Neural progenitor cell (in vitro differentiated cells): ENCODE results near the gene TRAK1. TPM values are rescaled to one million over a fixed set of nuclear protein-coding genes. Genes with fewer than 3 reads are reported as not detected.

ENCODE experiments used
- DNase-seq: peaks from one replicate; pipeline ENCODE4 v3.0.0-alpha.2; 2016; ENCODE audit warnings: low spot score
- H2AFZ ChIP-seq: fragments of 200-600 bp; sonication (generic); replicated peaks from 2 replicates; pipeline ENCODE4 v1.6.1; 2016; ENCODE audit warnings: antibody characterized with exemption
- H3F3A ChIP-seq: fragments of 200-600 bp; sonication (generic); 2 replicates; pipeline ENCODE4 v1.6.1; 2016; ENCODE audit warnings: antibody characterized with exemption, low read depth
- H3K27ac ChIP-seq: fragments of 200-600 bp; sonication (generic); 2 replicates; pipeline ENCODE4 v1.5.1; 2016; ENCODE audit warnings: mild to moderate bottlenecking
- H3K27me3 ChIP-seq: fragments of 200-600 bp; sonication (generic); 2 replicates; pipeline ENCODE4 v1.6.1; 2016; ENCODE audit warnings: mild to moderate bottlenecking, moderate library complexity
- H3K36me3 ChIP-seq: fragments of 200-600 bp; sonication (generic); 2 replicates; pipeline ENCODE4 v1.5.1; 2016
- H3K4me1 ChIP-seq: fragments of 200-600 bp; sonication (generic); 2 replicates; pipeline ENCODE4 v1.6.1; 2016; ENCODE audit warnings: mixed run types
- H3K4me2 ChIP-seq: fragments of 200-600 bp; sonication (generic); 2 replicates; pipeline ENCODE4 v1.6.1; 2016
- H3K4me3 ChIP-seq: fragments of 200-600 bp; sonication (generic); 2 replicates; pipeline ENCODE4 v1.5.1; 2016
- H3K79me2 ChIP-seq: fragments of 200-600 bp; sonication (generic); 2 replicates; pipeline ENCODE4 v1.6.1; 2016; ENCODE audit warnings: low read depth
- H3K9ac ChIP-seq: fragments of 200-600 bp; sonication (generic); 2 replicates; pipeline ENCODE4 v1.6.1; 2016
- H3K9me3 ChIP-seq: fragments of 200-600 bp; sonication (generic); 2 replicates; pipeline ENCODE4 v1.5.1; 2016; ENCODE audit warnings: low read depth
- H4K20me1 ChIP-seq: fragments of 200-600 bp; sonication (generic); 2 replicates; pipeline ENCODE4 v1.6.1; 2016; ENCODE audit warnings: low read depth
- H3K27ac Mint-ChIP-seq: 3 replicates; pipeline ENCODE4 v1.8.0; 2021; ENCODE audit warnings: mixed read lengths
- H3K27me3 Mint-ChIP-seq: 2 replicates; pipeline ENCODE4 v1.8.0; 2022; ENCODE audit warnings: low read depth, mild to moderate bottlenecking, inconsistent platforms, moderate library complexity, mixed read lengths; ENCODE audit not compliant: insufficient read depth
- H3K36me3 Mint-ChIP-seq: 3 replicates; pipeline ENCODE4 v1.8.0; 2021; ENCODE audit warnings: mixed read lengths
- H3K4me1 Mint-ChIP-seq: 3 replicates; pipeline ENCODE4 v1.8.0; 2021; ENCODE audit warnings: mixed read lengths
- H3K4me3 Mint-ChIP-seq: 3 replicates; pipeline ENCODE4 v1.8.0; 2021; ENCODE audit warnings: mild to moderate bottlenecking, moderate library complexity, mixed read lengths
- H3K9me3 Mint-ChIP-seq: 3 replicates; pipeline ENCODE4 v1.8.0; 2020; ENCODE audit warnings: mixed read lengths
- CTCF ChIP-seq: fragments of 200-600 bp; sonication (generic); IDR thresholded peaks from 2 replicates; pipeline ENCODE4 v1.5.1; 2017; ENCODE audit warnings: antibody characterized with exemption, mild to moderate bottlenecking
- EZH2 ChIP-seq: fragments of 200-600 bp; sonication (generic); IDR thresholded peaks from 2 replicates; pipeline ENCODE4 v1.6.1; 2017; ENCODE audit warnings: antibody characterized with exemption, mild to moderate bottlenecking, moderate library complexity
- EZH2phosphoT487 ChIP-seq: fragments of 200-600 bp; sonication (generic); IDR thresholded peaks from 2 replicates; pipeline ENCODE4 v1.6.1; 2017; ENCODE audit warnings: antibody characterized with exemption
- total RNA-seq: library from RNA; depleted of rRNA; stranded (reverse); fragments of >200 nt; gene quantifications from 2 replicates; pipeline ENCODE4 v1.2.3, GENCODE V29; 2015; ENCODE audit warnings: low replicate concordance

TRAK1 gene
- total RNA-seq, 1 donor from 2014 or later: 32.2 TPM

- no peak overlapping the region for H3K27ac ChIP-seq
- H3F3A ChIP-seq: peaks cover 56% of the 10 kb centered on the region
- no peak overlapping the region for H2AFZ ChIP-seq
- no peak overlapping the region for H3K4me2 ChIP-seq
- H3K4me1 ChIP-seq: peaks cover 67% of the 10 kb centered on the region
- H3K4me1 Mint-ChIP-seq: peaks cover 66% of the 10 kb centered on the region
- H3K27ac Mint-ChIP-seq: no peak overlapping the region
- TF ChIP-seq CTCF (no peak), EZH2phosphoT487 (no peak), EZH2 (no peak)
- H3K4me3 Mint-ChIP-seq: no peak overlapping the region
- H3K27me3 Mint-ChIP-seq: peaks cover 3% of the 10 kb centered on the region
- no peak for DNase-seq
- H3K9me3 Mint-ChIP-seq: no peaks in the 10 kb centered on the region
- no peak overlapping the region for H3K4me3 ChIP-seq
- no peaks in the 10 kb centered on the region for H3K36me3 ChIP-seq
- no peaks in the 10 kb centered on the region for H3K9me3 ChIP-seq
- peaks cover 41% of the 10 kb centered on the region for H4K20me1 ChIP-seq
- peaks cover 74% of the 10 kb centered on the region for H3K79me2 ChIP-seq
- H3K27me3 ChIP-seq: no peaks in the 10 kb centered on the region
- H3K9ac ChIP-seq: no peak overlapping the region
- H3K36me3 Mint-ChIP-seq: peaks cover 5% of the 10 kb centered on the region
These were observed 35.9 kb upstream of the TRAK1 start for GRCh38 chr3:42055291-42055690.

- DNase-seq: no peak
- no peak overlapping the region for H3K9ac ChIP-seq
- no peak overlapping the region for H3K27ac Mint-ChIP-seq
- no peaks in the 10 kb centered on the region for H3K27me3 ChIP-seq
- H3K36me3 ChIP-seq: no peaks in the 10 kb centered on the region
- peaks cover 46% of the 10 kb centered on the region for H3F3A ChIP-seq
- H4K20me1 ChIP-seq: peaks cover 38% of the 10 kb centered on the region
- H3K4me1 ChIP-seq: peaks cover 58% of the 10 kb centered on the region
- no peaks in the 10 kb centered on the region for H3K9me3 Mint-ChIP-seq
- TF ChIP-seq EZH2 (no peak), EZH2phosphoT487 (no peak), CTCF (no peak)
- H3K4me2 ChIP-seq: peak overlapping the region; percentile 23
- H3K4me3 Mint-ChIP-seq: no peak overlapping the region
- H2AFZ ChIP-seq: no peak overlapping the region
- H3K27me3 Mint-ChIP-seq: peaks cover 3% of the 10 kb centered on the region
- H3K9me3 ChIP-seq: no peaks in the 10 kb centered on the region
- no peak overlapping the region for H3K27ac ChIP-seq
- H3K4me1 Mint-ChIP-seq: peaks cover 63% of the 10 kb centered on the region
- peaks cover 5% of the 10 kb centered on the region for H3K36me3 Mint-ChIP-seq
- H3K4me3 ChIP-seq: no peak overlapping the region
- peaks cover 60% of the 10 kb centered on the region for H3K79me2 ChIP-seq
These were observed 34.3 kb upstream of the TRAK1 start for GRCh38 chr3:42056840-42057239.

- DNase-seq: no peak
- Histone ChIP-seq H3F3A (peaks cover 41% of the 10 kb centered on the region), H3K36me3 (no peaks in the 10 kb centered on the region), H3K4me1 (peaks cover 49% of the 10 kb centered on the region), H3K9me3 (no peaks in the 10 kb centered on the region), H3K4me2 (peak overlapping the region; percentile 23), H3K27ac (no peak overlapping the region), H3K27me3 (no peaks in the 10 kb centered on the region), H3K79me2 (peaks cover 55% of the 10 kb centered on the region), H4K20me1 (peaks cover 31% of the 10 kb centered on the region), H2AFZ (no peak overlapping the region), H3K9ac (no peak overlapping the region), H3K4me3 (no peak overlapping the region)
- peaks cover 5% of the 10 kb centered on the region for H3K36me3 Mint-ChIP-seq
- H3K4me3 Mint-ChIP-seq: no peak overlapping the region
- peaks cover 3% of the 10 kb centered on the region for H3K27me3 Mint-ChIP-seq
- no peaks in the 10 kb centered on the region for H3K9me3 Mint-ChIP-seq
- no peak for TF ChIP-seq CTCF
- peaks cover 63% of the 10 kb centered on the region for H3K4me1 Mint-ChIP-seq
- peak overlapping the region; percentile 85 for H3K27ac Mint-ChIP-seq
These were observed 33.5 kb upstream of the TRAK1 start for GRCh38 chr3:42057561-42058211.
